NCI-H2081 treated with DMSO at 0.1 percent for 48 hours (cell line): Measurements from ENCODE around the gene PARP6.

Source experiments
- DNase-seq: peaks from one replicate; lab custom pipeline; 2025; lab: John Stamatoyannopoulos, UW

Gene PARP6

GRCh38 chr15:72272213-72272996 is at the start of gene PARP6:
TSS of gene PARP6 (minus strand) at chr15:72272554. CDS start at chr15:72267477, 5,077 bp downstream.
- DNase-seq, result peak; percentile 78

GRCh38 chr15:72319985-72320671 is 47.8 kb upstream of the PARP6 start, which contains the start of gene CELF6:
TSS of gene CELF6 (minus strand) at chr15:72320157. CDS start at chr15:72319874, 283 bp downstream.
- DNase-seq, result peak; percentile 44

GRCh38 chr15:72319360-72319984 is 47.1 kb upstream of the PARP6 start:
- DNase-seq, result no peak

GRCh38 chr15:72318408-72318942 is 46.1 kb upstream of the PARP6 start:
- no peak for DNase-seq

- no peak for DNase-seq
Measured at GRCh38 chr15:72315706-72316370, 43.5 kb upstream of the PARP6 start.

- no peak for DNase-seq
Measured at GRCh38 chr15:72313881-72314280, 41.5 kb upstream of the PARP6 start.

- no peak for DNase-seq
Measured at GRCh38 chr15:72313448-72313840, 41.1 kb upstream of the PARP6 start.

- no peak for DNase-seq
Measured at GRCh38 chr15:72312605-72313447, 40.5 kb upstream of the PARP6 start.

- no peak for DNase-seq
Measured at GRCh38 chr15:72307026-72307425, 34.7 kb upstream of the PARP6 start.

- no peak for DNase-seq
Measured at GRCh38 chr15:72306211-72306785, 33.9 kb upstream of the PARP6 start.

GRCh38 chr15:72304596-72304995 is 32.2 kb upstream of the PARP6 start:
- no peak for DNase-seq

- no peak for DNase-seq
Measured at GRCh38 chr15:72302955-72303354, 30.6 kb upstream of the PARP6 start.

- no peak for DNase-seq
Measured at GRCh38 chr15:72289597-72290325, 17.4 kb upstream of the PARP6 start.

GRCh38 chr15:72288796-72289596 is 16.6 kb upstream of the PARP6 start:
- DNase-seq, result no peak

GRCh38 chr15:72285927-72286516 is 13.7 kb upstream of the PARP6 start:
- no peak for DNase-seq

- DNase-seq, result no peak
Measured at GRCh38 chr15:72285402-72285801, 13.0 kb upstream of the PARP6 start.

- no peak for DNase-seq
Measured at GRCh38 chr15:72284781-72285180, 12.4 kb upstream of the PARP6 start.

- no peak for DNase-seq
Measured at GRCh38 chr15:72281713-72282112, 9.4 kb upstream of the PARP6 start.

GRCh38 chr15:72280751-72281150 is 8.4 kb upstream of the PARP6 start:
- DNase-seq, result no peak
